ENCODE measurements around the gene TP53I11. TPM values are rescaled to one million over a fixed set of nuclear protein-coding genes. Genes with fewer than 3 reads are reported as not detected.

The TP53I11 gene
- total RNA-seq, 2 experiments from 2014 or later: 0.67 to 1.4 TPM

- Mint-ChIP-seq H3K4me1 (no peaks in the 10 kb centered on the region), H3K9me3 (no peaks in the 10 kb centered on the region), H3K4me3 (no peak overlapping the region), H3K27ac (no peak overlapping the region), H3K27me3 (no peaks in the 10 kb centered on the region), H3K36me3 (ENCODE audit: low read depth) (no peaks in the 10 kb centered on the region)
- CTCF ChIA-PET: interaction anchor here (0.6 kb wide), 1 partner anchor 1238 kb away, joined by 3 read pairs; no protein-coding TSS in a partner anchor
- POLR2A ChIA-PET: no interaction called here
- no peak for DNase-seq
Measured at GRCh38 chr11:44987506-44987905, 36.8 kb upstream of the TP53I11 start.

GRCh38 chr11:44986315-44986714 is 35.6 kb upstream of the TP53I11 start:
- ChIA-PET POLR2A (no interaction called here), CTCF (no interaction called here)

DNA sequence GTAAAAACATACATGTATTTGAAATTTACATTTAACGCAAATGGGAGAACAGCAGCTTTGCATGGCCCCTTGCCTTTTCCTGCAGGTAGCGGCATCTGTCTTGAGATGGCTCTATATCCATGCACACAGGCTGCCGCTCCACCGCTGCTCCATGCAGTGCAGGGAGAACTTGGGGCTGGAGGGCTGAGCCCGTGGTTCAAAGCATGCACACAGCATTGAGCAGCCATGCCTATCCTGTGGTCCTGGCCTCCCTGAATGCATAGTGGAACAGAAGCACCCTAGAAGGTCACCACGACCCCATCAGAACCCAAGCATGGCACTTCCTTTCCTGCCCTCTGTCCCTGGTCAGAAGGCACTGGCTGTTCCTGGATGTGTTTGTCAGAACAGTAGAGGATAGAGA is 35.0 kb upstream of the TP53I11 start:
- DNase-seq: no peak
- CTCF ChIA-PET: interaction anchor here (1.3 kb wide), 1 partner anchor 14 kb away, joined by 6 read pairs; no protein-coding TSS in a partner anchor
- no peaks in the 10 kb centered on the region for H3K4me1 Mint-ChIP-seq
- POLR2A ChIA-PET: no interaction called here
- H3K27ac Mint-ChIP-seq: no peak overlapping the region
- no peaks in the 10 kb centered on the region for H3K9me3 Mint-ChIP-seq
- no peak overlapping the region for H3K4me3 Mint-ChIP-seq
- H3K36me3 Mint-ChIP-seq (ENCODE audit: low read depth): no peaks in the 10 kb centered on the region
- no peaks in the 10 kb centered on the region for H3K27me3 Mint-ChIP-seq

More at GRCh38 chr11:44986315-44986714, 35.6 kb upstream of the TP53I11 start:
- no peaks in the 10 kb centered on the region for H3K9me3 Mint-ChIP-seq
- DNase-seq: no peak
- no peak overlapping the region for H3K4me3 Mint-ChIP-seq
- no peaks in the 10 kb centered on the region for H3K27me3 Mint-ChIP-seq
- no peaks in the 10 kb centered on the region for H3K4me1 Mint-ChIP-seq
- no peaks in the 10 kb centered on the region for H3K36me3 Mint-ChIP-seq (ENCODE audit: low read depth)
- H3K27ac Mint-ChIP-seq: no peak overlapping the region

DNA sequence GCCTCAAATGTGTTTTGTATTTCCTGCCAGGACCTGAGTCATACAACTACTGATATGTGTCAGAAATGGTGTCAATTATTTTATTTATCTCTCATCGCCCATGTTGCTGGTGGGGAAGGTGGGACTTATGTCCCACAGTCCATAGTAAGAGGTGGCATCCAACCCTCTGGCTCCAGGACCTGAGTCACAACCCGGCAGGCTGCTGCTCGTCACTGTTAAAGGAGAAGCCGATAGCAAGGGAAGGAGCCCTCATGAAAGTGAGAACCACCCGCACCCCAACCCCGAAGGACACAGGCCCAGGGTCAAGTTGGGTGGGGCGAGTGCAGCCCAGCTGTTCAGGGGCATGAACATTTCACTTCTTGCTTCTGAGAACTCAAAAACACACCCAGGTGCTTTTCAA is 33.1 kb upstream of the TP53I11 start:
- Mint-ChIP-seq H3K36me3 (ENCODE audit: low read depth) (no peaks in the 10 kb centered on the region), H3K27ac (no peak overlapping the region), H3K4me3 (no peak overlapping the region), H3K9me3 (no peaks in the 10 kb centered on the region), H3K4me1 (peaks cover 8% of the 10 kb centered on the region), H3K27me3 (no peaks in the 10 kb centered on the region)
- ChIA-PET POLR2A (no interaction called here), CTCF (no interaction called here)
- no peak for DNase-seq

GRCh38 chr11:44982496-44983062 is 31.9 kb upstream of the TP53I11 start:
- Mint-ChIP-seq H3K4me1 (peaks cover 8% of the 10 kb centered on the region), H3K4me3 (no peak overlapping the region), H3K36me3 (ENCODE audit: low read depth) (no peaks in the 10 kb centered on the region), H3K27ac (no peak overlapping the region), H3K27me3 (no peaks in the 10 kb centered on the region), H3K9me3 (no peaks in the 10 kb centered on the region)
- POLR2A ChIA-PET: no interaction called here
- CTCF ChIA-PET: interaction anchor here (0.6 to 1.1 kb wide), 2 partner anchors 8 to 34 kb away, joined by 3 read pairs; no protein-coding TSS in a partner anchor
- no peak for DNase-seq

GRCh38 chr11:44980533-44981427 is 30.1 kb upstream of the TP53I11 start:
- no peak for DNase-seq
- ChIA-PET CTCF (interaction anchor here (1.0 kb wide), 1 partner anchor 18 kb away, joined by 3 read pairs; no protein-coding TSS in a partner anchor), POLR2A (no interaction called here)
- Mint-ChIP-seq H3K27ac (no peak overlapping the region), H3K4me1 (peaks cover 8% of the 10 kb centered on the region), H3K27me3 (peaks cover 2% of the 10 kb centered on the region), H3K9me3 (no peaks in the 10 kb centered on the region), H3K4me3 (no peak overlapping the region), H3K36me3 (ENCODE audit: low read depth) (no peaks in the 10 kb centered on the region)

DNA sequence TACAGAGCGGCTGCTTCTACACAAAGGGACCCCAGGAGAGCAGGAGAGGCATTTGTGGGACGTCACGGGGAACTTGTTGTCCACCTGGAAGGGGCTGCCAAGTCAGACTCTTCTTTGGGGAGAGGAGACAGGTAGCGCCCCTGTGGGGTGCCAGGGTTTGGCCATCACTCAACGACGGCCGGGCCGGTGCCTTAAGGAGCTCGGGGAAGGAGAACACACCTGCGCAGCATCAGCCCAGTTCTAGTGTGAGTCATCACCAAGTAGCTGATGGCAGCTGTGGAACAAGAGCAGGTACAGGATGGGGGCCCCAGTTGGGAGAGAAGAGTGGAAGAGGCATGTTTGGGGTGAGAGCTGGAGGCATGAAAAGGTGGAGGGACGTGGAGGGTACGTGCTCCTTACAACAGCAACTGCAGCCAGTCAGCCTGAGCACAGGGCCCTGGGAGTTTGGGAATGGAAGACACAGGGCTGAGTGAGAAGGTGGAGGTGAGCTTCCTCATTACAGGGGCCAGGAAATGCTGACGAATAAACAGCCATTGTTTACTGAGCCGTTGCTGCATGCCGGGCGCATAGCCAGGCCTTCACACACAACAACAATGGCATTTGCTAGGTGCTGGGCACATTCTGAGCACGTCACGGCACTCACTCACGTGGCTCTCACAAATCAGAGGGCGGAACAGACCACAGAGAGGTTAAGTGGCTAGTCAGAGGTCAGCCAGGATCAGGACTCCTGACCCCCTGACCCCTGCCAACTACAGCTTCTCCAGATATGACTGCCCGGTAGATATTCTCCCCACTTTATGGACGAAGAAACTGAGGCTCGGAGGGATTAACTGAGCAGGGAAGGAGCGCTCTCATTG is 29.1 kb upstream of the TP53I11 start:
- ChIA-PET POLR2A (no interaction called here), CTCF (interaction anchor here (0.9 kb wide), 1 partner anchor 53 kb away, joined by 3 read pairs; no protein-coding TSS in a partner anchor)
- Mint-ChIP-seq H3K4me1 (peaks cover 8% of the 10 kb centered on the region), H3K36me3 (ENCODE audit: low read depth) (no peaks in the 10 kb centered on the region), H3K27ac (no peak overlapping the region), H3K27me3 (peaks cover 2% of the 10 kb centered on the region), H3K9me3 (no peaks in the 10 kb centered on the region), H3K4me3 (no peak overlapping the region)
- DNase-seq: no peak

- H3K27ac Mint-ChIP-seq: no peak overlapping the region
Measured at GRCh38 chr11:44978961-44979331, 28.3 kb upstream of the TP53I11 start.

GRCh38 chr11:44978274-44978960 is 27.7 kb upstream of the TP53I11 start:
- H3K27me3 Mint-ChIP-seq: peaks cover 2% of the 10 kb centered on the region
- CTCF ChIA-PET: no interaction called here
- H3K4me3 Mint-ChIP-seq: no peak overlapping the region
- no peak overlapping the region for H3K27ac Mint-ChIP-seq
- H3K36me3 Mint-ChIP-seq (ENCODE audit: low read depth): no peaks in the 10 kb centered on the region
- H3K9me3 Mint-ChIP-seq: no peaks in the 10 kb centered on the region
- POLR2A ChIA-PET: no interaction called here
- H3K4me1 Mint-ChIP-seq: peaks cover 8% of the 10 kb centered on the region
- DNase-seq: no peak

More at GRCh38 chr11:44978961-44979331, 28.3 kb upstream of the TP53I11 start:
- DNase-seq: no peak
- H3K27me3 Mint-ChIP-seq: peaks cover 2% of the 10 kb centered on the region
- H3K4me1 Mint-ChIP-seq: peaks cover 8% of the 10 kb centered on the region
- no peak overlapping the region for H3K4me3 Mint-ChIP-seq
- CTCF ChIA-PET: no interaction called here
- H3K9me3 Mint-ChIP-seq: no peaks in the 10 kb centered on the region
- POLR2A ChIA-PET: no interaction called here
- H3K36me3 Mint-ChIP-seq (ENCODE audit: low read depth): no peaks in the 10 kb centered on the region

GRCh38 chr11:44977493-44977984 is 26.9 kb upstream of the TP53I11 start:
- no peaks in the 10 kb centered on the region for H3K9me3 Mint-ChIP-seq
- ChIA-PET CTCF (interaction anchor here (1.4 kb wide), 1 partner anchor 128 kb away, joined by 4 read pairs; no protein-coding TSS in a partner anchor), POLR2A (no interaction called here)
- no peaks in the 10 kb centered on the region for H3K36me3 Mint-ChIP-seq (ENCODE audit: low read depth)
- peaks cover 8% of the 10 kb centered on the region for H3K4me1 Mint-ChIP-seq
- H3K27me3 Mint-ChIP-seq: peaks cover 2% of the 10 kb centered on the region
- no peak for DNase-seq
- H3K27ac Mint-ChIP-seq: no peak overlapping the region
- H3K4me3 Mint-ChIP-seq: no peak overlapping the region

- no peak for DNase-seq
- peaks cover 8% of the 10 kb centered on the region for H3K4me1 Mint-ChIP-seq
- POLR2A ChIA-PET: no interaction called here
- peaks cover 2% of the 10 kb centered on the region for H3K27me3 Mint-ChIP-seq
- no peaks in the 10 kb centered on the region for H3K9me3 Mint-ChIP-seq
- H3K4me3 Mint-ChIP-seq: no peak overlapping the region
- no peaks in the 10 kb centered on the region for H3K36me3 Mint-ChIP-seq (ENCODE audit: low read depth)
- H3K27ac Mint-ChIP-seq: no peak overlapping the region
- CTCF ChIA-PET: interaction anchor here (1.4 kb wide), 1 partner anchor 129 kb away, joined by 4 read pairs; no protein-coding TSS in a partner anchor
Measured at GRCh38 chr11:44976576-44976975, 25.9 kb upstream of the TP53I11 start.

GRCh38 chr11:44974402-44975000 is 23.8 kb upstream of the TP53I11 start:
- CTCF ChIA-PET: interaction anchor here (0.7 kb wide), 1 partner anchor 8 kb away, joined by 3 read pairs; no protein-coding TSS in a partner anchor

More at GRCh38 chr11:44974402-44975000, 23.8 kb upstream of the TP53I11 start:
- Mint-ChIP-seq H3K27me3 (peaks cover 2% of the 10 kb centered on the region), H3K9me3 (no peaks in the 10 kb centered on the region), H3K4me1 (peaks cover 2% of the 10 kb centered on the region), H3K36me3 (ENCODE audit: low read depth) (no peaks in the 10 kb centered on the region), H3K27ac (no peak overlapping the region), H3K4me3 (no peak overlapping the region)
- DNase-seq: no peak
- POLR2A ChIA-PET: no interaction called here
